Measurements from ENCODE around the gene SMIM12. TPM values are rescaled to one million over a fixed set of nuclear protein-coding genes. Genes with fewer than 3 reads are reported as not detected.
"Not testable (repeated sequence)": the region's sequence is repeated elsewhere in the genome, so short reads cannot be mapped to it uniquely, and the experiment has no call there.

The SMIM12 gene
- total RNA-seq, 1 donor from 2014 or later = 24.6 TPM

- H3K9me3 Mint-ChIP-seq = no peaks in the 10 kb centered on the region
- no peak overlapping the region for H3K27ac Mint-ChIP-seq
- no peaks in the 10 kb centered on the region for H3K36me3 Mint-ChIP-seq
- no peak overlapping the region for H3K4me3 Mint-ChIP-seq
- no peaks in the 10 kb centered on the region for H3K27me3 Mint-ChIP-seq (ENCODE audit: low read depth)
- no peaks in the 10 kb centered on the region for H3K4me1 Mint-ChIP-seq
- no peak for DNase-seq (ENCODE audit: low spot score in 2 of 2, unreplicated experiment in 2 of 2)
- no peak for TF ChIP-seq CTCF (IDR thresholded peaks at IDR 0.05; ENCODE audit: unreplicated experiment)
These were observed 32.1 kb downstream of the SMIM12 start for GRCh38 chr1:34827341-34827941.

- no peaks in the 10 kb centered on the region for H3K4me1 Mint-ChIP-seq
- no peaks in the 10 kb centered on the region for H3K27me3 Mint-ChIP-seq (ENCODE audit: low read depth)
- no peak overlapping the region for H3K27ac Mint-ChIP-seq
- TF ChIP-seq CTCF (IDR thresholded peaks at IDR 0.05; ENCODE audit: unreplicated experiment) = no peak
- no peaks in the 10 kb centered on the region for H3K36me3 Mint-ChIP-seq
- no peak overlapping the region for H3K4me3 Mint-ChIP-seq
- DNase-seq (ENCODE audit: low spot score in 2 of 2, unreplicated experiment in 2 of 2) = no peak
- H3K9me3 Mint-ChIP-seq = no peaks in the 10 kb centered on the region
These were observed 34.0 kb downstream of the SMIM12 start for GRCh38 chr1:34825455-34826091.

DNA sequence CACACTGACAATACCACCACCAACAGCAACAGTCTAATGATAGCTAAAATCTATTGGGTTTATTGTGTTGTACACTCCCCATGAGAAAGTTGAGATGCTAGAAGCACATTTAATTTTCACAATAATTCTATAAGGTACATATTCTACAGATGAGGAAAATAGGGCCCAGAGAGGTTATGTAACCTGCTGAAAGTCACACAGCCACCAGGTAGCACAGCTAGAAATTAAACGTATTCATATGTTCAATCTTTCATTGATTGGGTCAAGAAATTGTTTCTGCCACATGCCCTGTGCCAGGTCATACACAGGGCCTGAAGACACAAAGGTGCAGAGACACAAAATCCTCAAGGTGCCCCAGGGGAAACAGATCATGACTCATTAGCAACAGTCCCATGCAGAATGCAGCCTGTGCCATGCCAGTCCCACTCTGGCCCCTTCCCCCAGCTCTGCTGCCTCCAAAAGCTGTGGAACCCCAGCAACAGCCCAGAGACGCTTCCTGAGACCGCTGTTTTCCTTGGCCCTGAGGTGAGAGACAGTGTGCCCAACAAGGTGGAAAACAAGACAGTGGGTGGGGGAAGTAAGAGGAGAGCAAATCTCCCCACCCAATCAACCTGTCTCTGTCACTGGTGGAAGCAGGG, 34.6 kb downstream of the SMIM12 start:
- H3K36me3 Mint-ChIP-seq = no peaks in the 10 kb centered on the region
- TF ChIP-seq CTCF (IDR thresholded peaks at IDR 0.05; ENCODE audit: unreplicated experiment) = no peak
- H3K9me3 Mint-ChIP-seq = peaks cover 5% of the 10 kb centered on the region
- DNase-seq (ENCODE audit: low spot score in 2 of 2, unreplicated experiment in 2 of 2) = no peak
- no peaks in the 10 kb centered on the region for H3K27me3 Mint-ChIP-seq (ENCODE audit: low read depth)
- no peak overlapping the region for H3K4me3 Mint-ChIP-seq
- no peak overlapping the region for H3K27ac Mint-ChIP-seq
- H3K4me1 Mint-ChIP-seq = no peaks in the 10 kb centered on the region

GRCh38 chr1:34822202-34822601, 37.3 kb downstream of the SMIM12 start:
- peaks cover 5% of the 10 kb centered on the region for H3K9me3 Mint-ChIP-seq
- DNase-seq (ENCODE audit: low spot score in 2 of 2, unreplicated experiment in 2 of 2) = no peak
- H3K27me3 Mint-ChIP-seq (ENCODE audit: low read depth) = peaks cover 2% of the 10 kb centered on the region
- TF ChIP-seq CTCF (IDR thresholded peaks at IDR 0.05; ENCODE audit: unreplicated experiment) = no peak
- no peak overlapping the region for H3K4me3 Mint-ChIP-seq
- no peak overlapping the region for H3K27ac Mint-ChIP-seq
- H3K36me3 Mint-ChIP-seq = no peaks in the 10 kb centered on the region
- H3K4me1 Mint-ChIP-seq = no peaks in the 10 kb centered on the region

DNA sequence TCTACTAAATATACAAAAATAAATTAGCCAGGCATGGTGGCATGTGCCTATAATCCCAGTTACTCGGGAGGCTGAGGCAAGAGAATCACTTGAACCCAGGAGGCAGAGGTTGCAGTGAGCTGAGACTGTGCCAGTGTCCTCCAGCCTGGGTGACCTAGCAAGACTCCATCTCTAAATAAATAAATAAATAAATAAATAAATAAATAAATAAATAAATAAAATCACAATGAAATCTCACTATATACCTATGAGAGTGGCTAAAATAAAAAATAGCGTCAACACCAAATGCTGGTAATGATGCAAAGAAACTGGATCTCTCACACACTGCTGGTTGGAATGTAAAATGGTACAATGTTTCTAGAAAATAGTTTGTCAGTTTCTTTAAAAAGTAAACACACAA, 40.7 kb downstream of the SMIM12 start:
- not testable (repeated sequence) for DNase-seq (ENCODE audit: low spot score in 2 of 2, unreplicated experiment in 2 of 2); H3K36me3 Mint-ChIP-seq; H3K4me3 Mint-ChIP-seq; H3K9me3 Mint-ChIP-seq; H3K27ac Mint-ChIP-seq; H3K4me1 Mint-ChIP-seq; H3K27me3 Mint-ChIP-seq (ENCODE audit: low read depth)

- peaks cover 11% of the 10 kb centered on the region for H3K27me3 Mint-ChIP-seq (ENCODE audit: low read depth)
- H3K4me3 Mint-ChIP-seq = no peak overlapping the region
- no peak for TF ChIP-seq CTCF (IDR thresholded peaks at IDR 0.05; ENCODE audit: unreplicated experiment)
- H3K27ac Mint-ChIP-seq = no peak overlapping the region
- no peaks in the 10 kb centered on the region for H3K4me1 Mint-ChIP-seq
- DNase-seq (ENCODE audit: low spot score in 2 of 2, unreplicated experiment in 2 of 2) = no peak
- H3K36me3 Mint-ChIP-seq = no peaks in the 10 kb centered on the region
- peaks cover 9% of the 10 kb centered on the region for H3K9me3 Mint-ChIP-seq
These were observed 42.8 kb downstream of the SMIM12 start for GRCh38 chr1:34816778-34817177.
